Suprapubic skin (tissue), 3 donors: ENCODE measurements around the gene VPS35L.

ENCODE experiments used
- CTCF ChIP-seq, 2 donors: fragments of 200-600 bp in 1 of 2; fragments of 450-650 bp in 1 of 2; sonication (generic) in 1 of 2; IDR thresholded peaks; one replicate each; pipeline ENCODE4 v1.5.1; 2016 to 2019; ENCODE audit warnings: antibody characterized with exemption in 2 of 2, mild to moderate bottlenecking in 1 of 2, moderate library complexity in 1 of 2
- POLR2AphosphoS5 ChIP-seq, 3 donors: sonication (generic); formaldehyde crosslinking; IDR thresholded peaks; one replicate each; pipeline ENCODE4 v1.6.1; 2017; ENCODE audit warnings: antibody characterized with exemption in 3 of 3

- TF ChIP-seq CTCF (IDR thresholded peaks at IDR 0.05) (no peak), POLR2AphosphoS5 (IDR thresholded peaks at IDR 0.05) (no peak)
Measured at GRCh38 chr16:19704321-19705145, 149.0 kb downstream of the VPS35L start.
